Measurements from ENCODE around the gene PSMD3.

The PSMD3 gene

GRCh38 chr17:39960524-39961041, 20.0 kb upstream of the PSMD3 start:
- peak; percentile 35 for DNase-seq

DNA sequence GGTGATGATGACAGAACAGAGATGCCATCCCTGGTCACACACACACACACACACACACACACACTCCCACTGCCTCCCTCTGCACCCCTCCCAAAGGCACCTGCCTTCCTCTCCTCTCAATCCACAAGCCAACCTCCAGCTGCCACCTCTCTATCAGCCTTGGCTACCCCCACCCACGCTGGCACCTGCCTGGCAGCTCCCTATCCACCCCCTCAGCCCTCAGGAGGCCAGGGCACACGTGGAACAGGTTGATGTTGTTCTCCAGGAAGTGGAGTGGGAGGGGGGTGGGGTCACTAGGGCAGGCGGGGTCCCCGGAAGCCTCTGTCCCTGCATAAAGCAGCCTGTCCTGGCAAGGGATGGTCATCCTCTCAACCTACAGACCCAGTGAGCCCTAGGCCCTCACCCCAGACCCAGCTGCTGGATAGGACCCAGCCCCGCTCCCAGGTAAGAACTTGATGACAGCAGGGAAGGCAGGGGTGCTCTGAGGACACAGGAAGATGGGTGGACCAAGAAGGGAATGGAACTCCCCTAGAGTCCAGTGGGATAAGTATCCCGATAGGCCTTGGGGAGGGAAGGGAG, 17.9 kb upstream of the PSMD3 start, which contains the start of gene GSDMA:
TSS of gene GSDMA (plus strand) at position 363 of the 579 bp plus-strand sequence. CDS start 2,684 bp downstream, outside the sequence.
- DNase-seq, result no peak

- no peak for DNase-seq
Observed at GRCh38 chr17:39963829-39964228, 16.8 kb upstream of the PSMD3 start.

DNA sequence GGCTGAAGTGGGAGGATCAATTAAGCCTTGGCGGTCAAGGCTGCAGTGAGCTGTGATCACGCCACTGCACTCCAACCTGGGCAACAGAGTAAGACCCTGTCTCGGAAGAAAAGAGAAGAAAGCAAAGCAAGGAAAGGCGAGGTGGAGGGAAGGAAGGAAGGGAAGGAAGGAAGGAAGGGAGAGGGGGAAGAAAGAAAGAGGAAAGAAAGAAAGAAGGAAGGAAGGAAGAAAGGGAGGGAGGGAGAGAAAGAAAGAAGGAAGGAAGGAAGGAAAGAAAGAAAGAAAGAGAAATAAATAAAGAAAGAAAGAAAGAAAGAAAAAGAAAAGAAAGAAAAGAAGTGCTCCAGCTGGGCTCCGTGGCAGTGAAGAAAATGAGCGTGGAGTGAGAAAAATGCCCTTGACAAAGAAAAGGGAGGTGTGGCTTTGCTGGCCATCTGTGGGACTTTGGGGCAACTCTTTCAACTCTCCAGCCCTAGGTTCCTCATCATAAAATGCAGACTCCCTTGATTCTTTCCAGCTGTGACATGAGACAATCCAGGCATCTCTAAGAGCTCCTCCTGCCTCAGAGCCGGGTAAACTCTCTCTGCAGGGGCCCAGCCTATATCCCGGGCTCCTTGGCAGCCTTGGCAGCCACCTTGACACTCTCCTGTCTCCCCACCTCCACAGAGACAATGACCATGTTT, 15.4 kb upstream of the PSMD3 start:
- no peak for DNase-seq

DNA sequence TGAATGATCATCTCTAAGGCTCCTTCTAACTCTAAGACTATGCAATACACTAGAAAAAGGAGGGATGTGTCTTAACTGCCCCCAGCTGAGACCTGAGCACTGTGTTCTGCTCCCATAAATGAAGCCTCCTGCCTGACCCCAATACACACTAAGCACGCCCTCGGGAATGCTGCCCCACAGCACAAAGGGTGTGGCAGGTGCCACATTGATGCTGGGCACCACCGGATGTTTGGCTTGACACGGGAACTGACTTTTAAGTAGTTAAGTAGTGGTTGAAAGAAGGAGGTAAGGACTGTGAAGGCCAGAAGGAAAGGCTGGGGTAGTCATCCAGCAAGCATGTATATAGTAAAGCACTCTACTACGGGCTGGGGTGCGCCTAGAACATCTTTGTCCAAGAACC, 13.8 kb upstream of the PSMD3 start:
- DNase-seq, result no peak

DNA sequence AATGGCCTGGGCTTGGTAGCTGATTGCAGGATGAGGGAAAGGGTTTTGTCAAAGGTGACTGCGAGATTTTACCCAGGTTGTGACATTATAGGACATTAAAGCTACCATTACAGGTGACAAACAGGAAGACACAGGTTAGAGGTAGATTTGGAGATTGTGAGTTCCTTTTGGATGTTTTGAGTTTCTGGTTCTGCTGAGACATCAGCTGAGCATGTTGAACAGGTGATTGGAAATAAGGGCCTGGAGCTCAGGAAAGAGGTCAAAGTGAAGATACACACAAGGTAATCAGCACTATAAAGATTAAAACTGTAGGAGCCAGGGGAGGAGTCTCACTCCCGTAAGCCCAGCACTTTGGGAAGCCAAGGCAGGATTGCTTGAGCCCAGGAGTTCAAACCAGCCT, 11.8 kb upstream of the PSMD3 start:
- DNase-seq, result no peak

- DNase-seq, result no peak
Observed at GRCh38 chr17:39969375-39969774, 11.2 kb upstream of the PSMD3 start.

DNA sequence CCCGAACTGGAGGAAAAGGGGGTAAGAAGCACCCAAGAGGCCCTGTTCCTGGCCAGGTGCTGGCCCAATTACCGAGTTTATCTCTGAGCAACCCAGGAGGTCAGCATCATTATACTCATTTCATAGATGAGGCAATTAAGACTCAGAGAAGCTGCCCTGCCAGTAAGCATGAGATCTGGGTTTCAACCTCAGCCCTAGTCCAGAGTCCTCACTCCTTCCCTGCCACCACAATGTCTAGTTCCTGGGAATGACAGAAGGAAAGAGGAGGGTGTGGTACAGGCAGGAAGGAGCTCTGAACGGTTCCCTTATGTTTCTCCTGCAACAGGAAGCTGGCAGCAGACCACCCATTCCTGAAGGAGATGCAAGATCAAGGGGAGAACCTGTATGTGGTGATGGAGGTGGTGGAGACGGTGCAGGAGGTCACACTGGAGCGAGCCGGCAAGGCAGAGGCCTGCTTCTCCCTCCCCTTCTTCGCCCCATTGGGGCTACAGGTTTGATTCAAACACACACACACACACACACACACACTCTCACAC, 10.4 kb upstream of the PSMD3 start:
- DNase-seq, result no peak

DNA sequence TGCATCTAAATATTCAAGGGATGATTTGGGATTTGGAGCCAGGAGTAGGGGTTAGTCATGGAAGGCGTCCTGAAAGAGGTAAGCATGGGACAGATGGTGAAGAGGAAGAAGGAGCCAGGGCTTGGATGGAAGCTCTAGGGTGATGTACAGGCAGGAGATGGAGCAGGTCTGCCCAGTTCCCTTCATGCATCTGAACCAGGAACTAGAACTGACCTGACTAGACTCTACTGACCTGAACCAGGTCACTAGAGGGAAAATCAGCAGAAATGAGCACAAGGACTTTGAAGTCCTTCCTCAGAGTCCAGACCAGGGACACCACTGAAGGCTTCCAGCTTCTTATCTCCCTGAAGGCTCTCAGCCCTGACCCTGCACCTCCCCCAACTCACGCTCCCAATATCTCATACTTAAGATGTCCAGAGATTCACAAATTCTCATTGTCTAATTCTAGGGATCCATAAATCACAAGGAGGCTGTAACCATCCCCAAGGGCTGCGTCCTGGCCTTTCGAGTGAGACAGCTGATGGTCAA, 9.5 kb upstream of the PSMD3 start:
- no peak for DNase-seq

GRCh38 chr17:39972271-39972670, 8.3 kb upstream of the PSMD3 start:
- DNase-seq, result no peak

GRCh38 chr17:39973496-39973895, 7.1 kb upstream of the PSMD3 start:
- DNase-seq, result peak; percentile 21

GRCh38 chr17:39974433-39974832, 6.2 kb upstream of the PSMD3 start:
- no peak for DNase-seq

- DNase-seq, result no peak
Observed at GRCh38 chr17:39975801-39976200, 4.8 kb upstream of the PSMD3 start.

- peak; percentile 82 for DNase-seq
Observed at GRCh38 chr17:39979016-39979670, 1.5 kb upstream of the PSMD3 start.

DNA sequence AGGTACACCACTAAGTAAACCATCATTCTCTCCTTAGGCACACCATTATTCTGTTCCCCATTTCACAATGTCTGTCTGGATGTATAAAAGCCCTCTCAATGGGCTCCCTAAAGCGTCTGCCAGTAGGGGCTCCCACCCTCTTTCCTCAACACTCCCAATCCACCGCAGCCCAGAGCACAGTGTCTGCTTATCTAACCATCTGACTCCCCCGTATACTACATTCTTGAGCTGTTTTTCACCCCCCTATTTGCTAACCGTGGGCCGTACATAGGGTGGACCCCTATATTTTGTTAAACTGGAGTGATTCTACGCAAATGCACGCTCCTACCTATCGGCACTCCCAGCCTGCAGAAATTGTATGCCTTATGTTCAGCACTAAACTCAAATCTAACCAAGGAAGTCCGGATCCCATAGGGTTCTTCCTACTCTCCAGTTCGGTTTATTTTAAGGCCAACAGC, 685 bp upstream of the PSMD3 start:
- peak; percentile 29 for DNase-seq

DNA sequence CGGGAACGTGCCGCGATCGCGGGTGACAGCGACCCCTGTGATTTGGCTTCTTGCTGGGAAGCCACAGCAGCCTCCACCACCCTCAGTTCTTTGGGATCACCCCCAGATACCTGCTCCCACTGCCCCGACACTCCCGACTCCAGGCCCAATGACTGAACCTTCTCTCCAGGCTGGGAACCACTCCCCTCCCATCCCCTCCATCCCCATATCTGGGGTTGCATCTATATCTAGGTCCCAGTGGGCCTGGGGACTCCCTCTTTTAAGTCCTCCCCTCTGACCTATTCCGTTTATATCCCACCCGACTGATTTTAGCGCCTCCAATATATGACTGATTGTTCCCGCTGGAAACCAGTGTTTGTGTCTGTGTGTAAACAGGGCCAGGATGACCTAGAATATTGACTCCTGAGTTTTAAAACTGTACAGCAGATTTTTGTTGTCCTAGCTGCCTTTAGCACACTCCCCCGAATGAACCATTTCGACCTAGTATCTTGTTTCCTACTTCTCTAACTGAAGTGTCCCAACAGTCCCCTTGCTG, 667 bp downstream of the PSMD3 start:
- DNase-seq, result no peak

- no peak for DNase-seq
Observed at GRCh38 chr17:39981766-39982375, 1.3 kb downstream of the PSMD3 start.

DNA sequence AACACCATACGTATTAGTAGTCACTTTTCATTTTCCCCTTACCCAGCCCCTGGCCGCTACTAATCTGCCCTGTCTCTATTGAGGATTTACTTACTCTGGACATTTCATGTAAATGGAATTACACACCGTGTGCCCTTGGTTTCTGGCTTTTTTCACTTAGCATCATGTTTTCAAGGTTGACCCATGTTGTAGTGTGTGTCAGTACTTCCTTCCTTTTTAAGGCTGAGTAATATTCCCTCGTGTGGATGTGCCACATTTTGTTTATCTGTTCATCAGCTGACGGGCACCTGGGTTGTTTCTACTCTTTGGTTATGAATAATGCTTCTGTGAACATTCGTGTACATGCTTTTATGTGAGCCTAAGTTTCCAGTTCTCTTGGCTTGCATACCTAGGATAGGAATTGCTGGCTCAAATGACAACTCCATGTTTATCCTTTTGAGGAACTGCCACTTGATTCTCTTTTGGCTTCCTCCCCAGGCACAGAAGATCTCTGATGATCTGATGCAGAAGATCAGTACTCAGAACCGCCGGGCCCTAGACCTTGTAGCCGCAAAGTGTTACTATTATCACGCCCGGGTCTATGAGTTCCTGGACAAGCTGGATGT, 7.7 kb downstream of the PSMD3 start:
- no peak for DNase-seq

DNA sequence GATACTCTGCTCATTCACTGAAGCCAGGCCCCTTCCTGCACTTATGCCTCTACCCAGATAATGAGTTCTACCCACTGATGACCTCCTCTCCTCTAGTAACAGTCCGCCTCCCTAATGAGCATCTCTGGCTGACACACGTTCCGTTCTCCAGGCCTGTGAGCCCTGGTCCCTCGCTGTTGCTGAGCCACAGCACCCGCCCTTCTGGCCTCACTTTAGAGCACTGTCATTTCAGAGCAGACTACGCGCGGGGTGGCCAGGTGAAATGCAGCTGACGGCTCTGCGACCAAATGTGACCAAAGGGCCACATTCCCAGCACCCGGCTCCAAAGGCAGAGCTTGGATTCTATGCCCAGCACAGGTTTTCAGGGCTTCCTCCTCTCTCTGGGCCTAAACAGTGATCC, 13.8 kb downstream of the PSMD3 start:
- DNase-seq, result no peak

- no peak for DNase-seq
Observed at GRCh38 chr17:39995438-39995837, 14.8 kb downstream of the PSMD3 start.

GRCh38 chr17:39996162-39996561, 15.6 kb downstream of the PSMD3 start:
- DNase-seq, result no peak

GRCh38 chr17:39996800-39997199, 16.2 kb downstream of the PSMD3 start:
- DNase-seq, result no peak
